GM12891 (cell line): ENCODE data around the gene CORO2B.

Source experiments
- POLR2A ChIP-seq: IDR thresholded peaks from 2 replicates; pipeline ENCODE4 v1.6.1; 2011; ENCODE audit warnings: low read depth, low read length, control low read depth
- POLR2AphosphoS5 ChIP-seq: IDR thresholded peaks from 2 replicates; pipeline ENCODE4 v1.6.1; 2011; ENCODE audit warnings: low read depth, low read length, control low read depth
- POU2F2 ChIP-seq: IDR thresholded peaks from 2 replicates; pipeline ENCODE4 v1.6.1; 2011; ENCODE audit warnings: low read depth, mild to moderate bottlenecking, control low read depth, low read length, moderate library complexity
- TAF1 ChIP-seq: IDR thresholded peaks from 2 replicates; pipeline ENCODE4 v1.6.1; 2011; ENCODE audit warnings: low read depth, low read length, control low read depth

DNA sequence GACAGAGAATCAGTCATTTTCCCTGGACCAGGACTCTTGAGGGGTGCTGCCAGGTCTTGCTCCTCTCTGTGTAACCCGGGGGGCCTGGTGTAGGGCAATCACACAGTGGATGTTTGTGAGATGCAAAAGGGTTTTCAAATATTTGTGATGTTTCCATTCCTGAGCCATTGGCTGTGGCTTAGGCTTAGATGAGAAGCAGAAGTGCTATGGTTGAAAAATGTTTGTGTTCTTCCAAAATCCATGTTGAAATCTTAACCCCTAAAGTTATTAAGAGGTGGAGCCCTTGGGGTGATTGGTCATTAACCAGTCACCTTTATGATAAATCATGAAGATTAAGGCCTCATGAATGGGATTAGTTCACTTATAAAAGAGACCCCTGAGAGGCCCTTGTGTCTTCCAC is 36.5 kb downstream of the CORO2B start:
- TF ChIP-seq POLR2A (no peak), TAF1 (no peak), POLR2AphosphoS5 (no peak), POU2F2 (no peak)
